Testis (tissue), 2 donors: Measurements from ENCODE around the gene RACK1.

Source experiments
- CTCF ChIP-seq, 3 experiments: fragments of 450-650 bp in 2 of 3; fragments of 200-600 bp in 1 of 3; sonication (generic) in 1 of 3; IDR thresholded peaks; one replicate each; pipeline ENCODE4 v1.5.1; 2016 to 2019; ENCODE audit warnings: antibody characterized with exemption in 3 of 3, mild to moderate bottlenecking in 2 of 3, moderate library complexity in 1 of 3
- POLR2A ChIP-seq: fragments of 450-650 bp; IDR thresholded peaks from one replicate; pipeline ENCODE4 v1.6.1; 2017; ENCODE audit warnings: antibody characterized with exemption, mild to moderate bottlenecking, moderate library complexity

- TF ChIP-seq CTCF (IDR thresholded peaks at IDR 0.05), result no peak
- no peak for TF ChIP-seq POLR2A
Measured at GRCh38 chr5:181241393-181241975, 2.2 kb downstream of the RACK1 start.
